Neural cell (in vitro differentiated cells): ENCODE data around the gene TPD52L2.

ENCODE experiments used
- RAD21 ChIP-seq: fragments of 450-650 bp; conservative IDR thresholded peaks from 2 replicates; pipeline ENCODE4 v1.6.1; 2014; ENCODE audit warnings: antibody characterized with exemption, mild to moderate bottlenecking, moderate library complexity
- TF ChIP-seq, protein P1 (sequence below): fragments of 450-650 bp; IDR thresholded peaks from 2 replicates; pipeline ENCODE4 v1.5.1; 2014; ENCODE audit warnings: antibody characterized with exemption, mild to moderate bottlenecking, moderate library complexity; ENCODE audit not compliant: poor library complexity, severe bottlenecking

DNA sequence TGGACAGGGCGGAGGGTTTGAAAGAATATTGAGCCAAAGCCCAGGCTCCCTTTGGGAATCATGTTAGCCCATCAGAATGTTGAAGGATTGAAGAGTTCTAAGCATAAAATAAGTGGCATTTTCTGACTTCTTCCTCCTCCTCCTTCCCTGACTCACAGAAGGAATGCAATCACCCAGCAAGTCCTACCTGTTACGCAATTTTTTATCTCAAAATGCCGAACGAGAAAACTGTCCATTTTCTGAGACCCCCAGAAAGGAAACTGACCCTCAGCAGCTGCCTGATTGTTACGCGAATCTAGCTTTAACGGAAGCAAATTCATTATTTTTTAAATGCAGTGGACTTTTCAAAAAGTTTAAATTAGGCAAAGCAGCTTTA is 25.1 kb downstream of the TPD52L2 start:
- TF ChIP-seq, protein P1, sequence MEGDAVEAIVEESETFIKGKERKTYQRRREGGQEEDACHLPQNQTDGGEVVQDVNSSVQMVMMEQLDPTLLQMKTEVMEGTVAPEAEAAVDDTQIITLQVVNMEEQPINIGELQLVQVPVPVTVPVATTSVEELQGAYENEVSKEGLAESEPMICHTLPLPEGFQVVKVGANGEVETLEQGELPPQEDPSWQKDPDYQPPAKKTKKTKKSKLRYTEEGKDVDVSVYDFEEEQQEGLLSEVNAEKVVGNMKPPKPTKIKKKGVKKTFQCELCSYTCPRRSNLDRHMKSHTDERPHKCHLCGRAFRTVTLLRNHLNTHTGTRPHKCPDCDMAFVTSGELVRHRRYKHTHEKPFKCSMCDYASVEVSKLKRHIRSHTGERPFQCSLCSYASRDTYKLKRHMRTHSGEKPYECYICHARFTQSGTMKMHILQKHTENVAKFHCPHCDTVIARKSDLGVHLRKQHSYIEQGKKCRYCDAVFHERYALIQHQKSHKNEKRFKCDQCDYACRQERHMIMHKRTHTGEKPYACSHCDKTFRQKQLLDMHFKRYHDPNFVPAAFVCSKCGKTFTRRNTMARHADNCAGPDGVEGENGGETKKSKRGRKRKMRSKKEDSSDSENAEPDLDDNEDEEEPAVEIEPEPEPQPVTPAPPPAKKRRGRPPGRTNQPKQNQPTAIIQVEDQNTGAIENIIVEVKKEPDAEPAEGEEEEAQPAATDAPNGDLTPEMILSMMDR: no peak
- no peak for TF ChIP-seq RAD21
